Measurements from ENCODE around the gene USP15.

DNA sequence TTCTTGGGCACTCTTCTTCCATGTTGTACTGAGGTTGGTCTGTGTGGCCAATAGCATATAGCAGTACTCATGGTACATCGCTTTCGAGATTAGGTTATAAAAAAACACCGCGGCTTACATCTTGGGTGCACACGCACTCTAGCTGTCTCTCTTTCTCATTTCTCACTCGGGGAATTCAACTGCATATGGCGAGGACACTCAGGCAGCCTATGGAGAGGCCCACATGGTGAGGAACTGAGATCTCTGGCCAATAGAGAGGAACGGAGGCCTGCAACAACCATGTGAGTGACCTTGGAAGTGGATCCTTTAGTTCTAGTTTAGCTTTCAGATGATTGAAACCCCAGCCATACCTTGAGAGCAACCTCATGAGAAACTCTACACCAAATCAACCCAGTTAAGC, 45.6 kb downstream of the USP15 start:
- no peak for TF ChIP-seq POLR2A (IDR thresholded peaks at IDR 0.05)
- TF ChIP-seq CTCF (IDR thresholded peaks at IDR 0.05) = no peak
- no peak for TF ChIP-seq POLR2AphosphoS5 (IDR thresholded peaks at IDR 0.05; ENCODE audit: insufficient read depth in 1 of 2, low read depth in 1 of 2)

Data from vagina (tissue), 2 donors.